ENCODE data around the gene SLC37A1.
A peak's percentile ranks its signal among the peaks of the same experiment; 100 is the strongest.

The SLC37A1 gene

DNA sequence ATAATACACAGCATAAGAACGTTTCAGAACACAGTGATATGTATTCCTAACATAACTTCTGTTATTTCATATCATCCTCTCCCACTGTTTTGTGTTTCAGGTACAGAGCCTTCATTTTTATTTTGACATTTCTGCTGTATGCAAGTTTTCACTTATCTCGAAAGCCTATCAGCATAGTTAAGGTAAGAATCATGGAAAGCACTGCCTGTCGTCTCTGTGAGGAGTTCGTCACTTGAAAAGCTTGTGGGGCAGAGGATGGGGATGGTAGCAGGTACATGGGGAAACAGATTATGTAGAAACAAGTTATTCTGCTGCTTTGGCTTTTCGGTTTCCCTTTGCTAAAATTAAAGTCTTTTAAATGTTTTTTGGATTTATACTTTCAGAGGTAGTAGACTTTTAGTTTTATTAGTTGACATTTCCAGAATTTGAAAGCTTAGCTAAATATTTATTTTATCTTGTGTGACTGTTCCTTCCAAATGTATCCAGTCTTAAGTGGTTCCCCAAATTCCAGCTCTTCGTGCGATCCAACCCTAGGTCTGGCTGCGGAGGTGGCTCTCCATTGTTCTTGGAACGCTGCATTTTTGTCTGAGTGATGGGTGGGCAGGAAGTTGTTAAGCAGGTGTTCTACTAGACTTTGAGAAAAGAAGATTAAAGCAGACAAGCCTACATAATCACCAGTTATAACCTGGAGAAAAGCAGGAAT, 12.2 kb downstream of the SLC37A1 start:
- Histone ChIP-seq H3K36me3 (ENCODE audit: insufficient read depth, low read length) (0 out of 2 replicates have a peak, but pooled peaks cover 7% of the 10 kb centered on the region), H3K27me3 (ENCODE audit: insufficient read depth, low read length, poor library complexity) (no peaks in the 10 kb centered on the region), H2AFZ (ENCODE audit: low read depth, low read length) (no peak overlapping the region), H3K4me1 (ENCODE audit: insufficient read depth, low read length) (peaks cover 26% of the 10 kb centered on the region), H3K4me2 (ENCODE audit: insufficient read depth, low read length) (no peak overlapping the region), H3K79me2 (ENCODE audit: insufficient read depth, low read length) (no peaks in the 10 kb centered on the region), H3K9me3 (ENCODE audit: insufficient read depth, low read length, severe bottlenecking) (no peaks in the 10 kb centered on the region), H3K4me3 (ENCODE audit: low read depth in 1 of 2, low read length in 2 of 2) (no peak overlapping the region), H3K27ac (ENCODE audit: low read length) (no peak overlapping the region), H4K20me1 (ENCODE audit: insufficient read depth, low read length) (peaks cover 25% of the 10 kb centered on the region), H3K9ac (ENCODE audit: low read depth, low read length) (no peak overlapping the region)
- ATAC-seq (ENCODE audit: insufficient read depth, low read depth), result no peak
- no peak for TF ChIP-seq EZH2 (IDR thresholded peaks at IDR 0.05; ENCODE audit: borderline replicate concordance, low read depth, low read length, severe bottlenecking)
- TF ChIP-seq, protein P1, sequence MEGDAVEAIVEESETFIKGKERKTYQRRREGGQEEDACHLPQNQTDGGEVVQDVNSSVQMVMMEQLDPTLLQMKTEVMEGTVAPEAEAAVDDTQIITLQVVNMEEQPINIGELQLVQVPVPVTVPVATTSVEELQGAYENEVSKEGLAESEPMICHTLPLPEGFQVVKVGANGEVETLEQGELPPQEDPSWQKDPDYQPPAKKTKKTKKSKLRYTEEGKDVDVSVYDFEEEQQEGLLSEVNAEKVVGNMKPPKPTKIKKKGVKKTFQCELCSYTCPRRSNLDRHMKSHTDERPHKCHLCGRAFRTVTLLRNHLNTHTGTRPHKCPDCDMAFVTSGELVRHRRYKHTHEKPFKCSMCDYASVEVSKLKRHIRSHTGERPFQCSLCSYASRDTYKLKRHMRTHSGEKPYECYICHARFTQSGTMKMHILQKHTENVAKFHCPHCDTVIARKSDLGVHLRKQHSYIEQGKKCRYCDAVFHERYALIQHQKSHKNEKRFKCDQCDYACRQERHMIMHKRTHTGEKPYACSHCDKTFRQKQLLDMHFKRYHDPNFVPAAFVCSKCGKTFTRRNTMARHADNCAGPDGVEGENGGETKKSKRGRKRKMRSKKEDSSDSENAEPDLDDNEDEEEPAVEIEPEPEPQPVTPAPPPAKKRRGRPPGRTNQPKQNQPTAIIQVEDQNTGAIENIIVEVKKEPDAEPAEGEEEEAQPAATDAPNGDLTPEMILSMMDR (IDR thresholded peaks at IDR 0.05; ENCODE audit: borderline replicate concordance, extremely low read depth, low read length, poor library complexity, severe bottlenecking), result no peak
- DNase-seq, result no peak

DNA sequence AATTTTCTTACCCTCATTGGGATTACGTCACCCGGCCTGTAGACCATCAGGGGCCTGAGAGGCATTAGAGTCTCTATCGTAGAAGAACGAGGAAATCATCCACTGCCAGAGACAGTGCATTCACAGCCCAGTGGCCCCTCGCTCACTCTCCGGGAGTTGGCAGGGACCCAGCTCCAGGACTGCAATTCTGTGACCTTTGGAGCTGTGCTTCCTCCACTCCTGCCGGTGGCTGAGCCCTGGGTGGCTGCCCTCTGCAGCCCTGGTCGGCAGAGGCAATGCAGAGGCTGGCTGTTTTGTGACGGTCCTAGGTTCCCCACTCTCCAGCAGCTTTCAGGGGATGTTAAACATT, 12.7 kb downstream of the SLC37A1 start:
- peaks cover 26% of the 10 kb centered on the region for H3K4me1 ChIP-seq (ENCODE audit: insufficient read depth, low read length)
- DNase-seq (no peak), ATAC-seq (ENCODE audit: insufficient read depth, low read depth) (no peak)
- H3K27me3 ChIP-seq (ENCODE audit: insufficient read depth, low read length, poor library complexity), result no peaks in the 10 kb centered on the region
- no peak overlapping the region for H3K4me2 ChIP-seq (ENCODE audit: insufficient read depth, low read length)
- H3K36me3 ChIP-seq (ENCODE audit: insufficient read depth, low read length), result 0 out of 2 replicates have a peak, but pooled peaks cover 7% of the 10 kb centered on the region
- TF ChIP-seq, protein P1 (IDR thresholded peaks at IDR 0.05; ENCODE audit: borderline replicate concordance, extremely low read depth, low read length, poor library complexity, severe bottlenecking), result no peak
- no peak for TF ChIP-seq EZH2 (IDR thresholded peaks at IDR 0.05; ENCODE audit: borderline replicate concordance, low read depth, low read length, severe bottlenecking)
- no peaks in the 10 kb centered on the region for H3K79me2 ChIP-seq (ENCODE audit: insufficient read depth, low read length)
- no peak overlapping the region for H3K9ac ChIP-seq (ENCODE audit: low read depth, low read length)
- peaks cover 25% of the 10 kb centered on the region for H4K20me1 ChIP-seq (ENCODE audit: insufficient read depth, low read length)
- no peak overlapping the region for H3K4me3 ChIP-seq (ENCODE audit: low read depth in 1 of 2, low read length in 2 of 2)
- no peak overlapping the region for H3K27ac ChIP-seq (ENCODE audit: low read length)
- H2AFZ ChIP-seq (ENCODE audit: low read depth, low read length), result no peak overlapping the region
- H3K9me3 ChIP-seq (ENCODE audit: insufficient read depth, low read length, severe bottlenecking), result no peaks in the 10 kb centered on the region

DNA sequence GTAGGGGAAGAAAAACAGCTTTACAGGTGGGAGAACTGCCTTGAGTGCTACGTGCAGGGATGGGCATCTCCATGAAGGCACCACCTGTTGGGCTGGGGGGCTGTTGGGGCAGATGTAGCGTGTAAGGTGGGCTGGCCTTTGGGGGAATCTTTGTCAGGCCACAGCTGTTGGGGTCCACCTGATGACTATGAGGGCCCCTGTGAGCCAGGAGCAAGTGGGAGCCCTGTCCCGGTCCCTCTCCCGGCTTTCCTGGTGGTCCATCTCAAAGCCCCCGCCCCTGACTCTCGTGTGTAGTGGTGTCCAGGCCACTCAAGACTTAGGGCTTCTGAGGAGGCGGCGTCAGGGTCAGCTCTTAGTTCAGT, 13.5 kb downstream of the SLC37A1 start:
- TF ChIP-seq EZH2 (IDR thresholded peaks at IDR 0.05; ENCODE audit: borderline replicate concordance, low read depth, low read length, severe bottlenecking), result no peak
- TF ChIP-seq, protein P1 (IDR thresholded peaks at IDR 0.05; ENCODE audit: borderline replicate concordance, extremely low read depth, low read length, poor library complexity, severe bottlenecking), result no peak
- DNase-seq, result no peak
- no peaks in the 10 kb centered on the region for H3K79me2 ChIP-seq (ENCODE audit: insufficient read depth, low read length)
- peaks cover 25% of the 10 kb centered on the region for H4K20me1 ChIP-seq (ENCODE audit: insufficient read depth, low read length)
- no peaks in the 10 kb centered on the region for H3K27me3 ChIP-seq (ENCODE audit: insufficient read depth, low read length, poor library complexity)
- no peak overlapping the region for H3K9ac ChIP-seq (ENCODE audit: low read depth, low read length)
- H3K4me1 ChIP-seq (ENCODE audit: insufficient read depth, low read length), result peaks cover 26% of the 10 kb centered on the region
- H2AFZ ChIP-seq (ENCODE audit: low read depth, low read length), result no peak overlapping the region
- no peaks in the 10 kb centered on the region for H3K9me3 ChIP-seq (ENCODE audit: insufficient read depth, low read length, severe bottlenecking)
- H3K36me3 ChIP-seq (ENCODE audit: insufficient read depth, low read length), result 0 out of 2 replicates have a peak, but pooled peaks cover 7% of the 10 kb centered on the region
- peak overlapping the region; percentile 66; the same call in 1 of the 2 replicates for H3K27ac ChIP-seq (ENCODE audit: low read length)
- H3K4me2 ChIP-seq (ENCODE audit: insufficient read depth, low read length), result peak overlapping the region; percentile 79
- no peak for ATAC-seq (ENCODE audit: insufficient read depth, low read depth)
- no peak overlapping the region for H3K4me3 ChIP-seq (ENCODE audit: low read depth in 1 of 2, low read length in 2 of 2)
